Colonic mucosa (tissue), 4 donors: ENCODE results near the gene GRIN2B. TPM values are rescaled to one million over a fixed set of nuclear protein-coding genes. Genes with fewer than 3 reads are reported as not detected.

Experiments
- DNase-seq: peaks from one replicate; pipeline ENCODE4 v3.0.0-alpha.2; 2020
- H3K27ac ChIP-seq: fragments of 200-600 bp; one replicate; pipeline ENCODE4 v1.8.0; 2021
- H3K27me3 ChIP-seq: fragments of 200-600 bp; one replicate; pipeline ENCODE4 v1.8.0; 2021
- H3K36me3 ChIP-seq: fragments of 200-600 bp; one replicate; pipeline ENCODE4 v1.8.0; 2021
- H3K4me1 ChIP-seq: fragments of 200-600 bp; one replicate; pipeline ENCODE4 v1.8.0; 2021; ENCODE audit warnings: mild to moderate bottlenecking
- H3K4me3 ChIP-seq: fragments of 200-600 bp; one replicate; pipeline ENCODE4 v1.8.0; 2021
- H3K9ac ChIP-seq, 2 donors: one replicate each; pipeline ENCODE4 v1.7.0; 2013; ENCODE audit warnings: control low read depth in 2 of 2, low read depth in 2 of 2, low read length in 2 of 2
- H3K9me3 ChIP-seq: fragments of 200-600 bp; one replicate; pipeline ENCODE4 v1.8.0; 2021
- CTCF ChIP-seq: fragments of 200-600 bp; IDR thresholded peaks from one replicate; pipeline ENCODE4 v1.8.0; 2022; ENCODE audit warnings: antibody characterized with exemption, mild to moderate bottlenecking
- intact Hi-C: fragments of 100-400 bp; cut with DNase I; formaldehyde crosslinking; loops from one replicate; pipeline ENCODE4 v1.14.1; 2022
- total RNA-seq, 2 donors: library from RNA; stranded (reverse); fragmentation: NEBNext Ultra II Directional in 1 of 2; extraction: Animal tissue kit (Norgen Biotek cat#: 25700) in 1 of 2; gene quantifications; one replicate each; pipeline ENCODE4 v1.2.1, GENCODE V29; 2021
- donor health status: healthy.
- donor health status: DM: no; HTN: no; CAD: no.
- donor health status: DM: no; HTN: no; CAD: no.

GRIN2B gene
- total RNA-seq, 2 donors from 2014 or later, result 1.5 to 2.1 TPM

GRCh38 chr12:14007639-14008038 is 26.2 kb upstream of the GRIN2B start:
- no peak overlapping the region for H3K9ac ChIP-seq
- no peak for TF ChIP-seq CTCF
- intact Hi-C loops, result no loop called here
- H3K27me3 ChIP-seq, result no peaks in the 10 kb centered on the region
- no peaks in the 10 kb centered on the region for H3K36me3 ChIP-seq
- no peak for DNase-seq
- no peak overlapping the region for H3K4me3 ChIP-seq
- no peak overlapping the region for H3K27ac ChIP-seq
- no peaks in the 10 kb centered on the region for H3K9me3 ChIP-seq
- no peaks in the 10 kb centered on the region for H3K4me1 ChIP-seq

DNA sequence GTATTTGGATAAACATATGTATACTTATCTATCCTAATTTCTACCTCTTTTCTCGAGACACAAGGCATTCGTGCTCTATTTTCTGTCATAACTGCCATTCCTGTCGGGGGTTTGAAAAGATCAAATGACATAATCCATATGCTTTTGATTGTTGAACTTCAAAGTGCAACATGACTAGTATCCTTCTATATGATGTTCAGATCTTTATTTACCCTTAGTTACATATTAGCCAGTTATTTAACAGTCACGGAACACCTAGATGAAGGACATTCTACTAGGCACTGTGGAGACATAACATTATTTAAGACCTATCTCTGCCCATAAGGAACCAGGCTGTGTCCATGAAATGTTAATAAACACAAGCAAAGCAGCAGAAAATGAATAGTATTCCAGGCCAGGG is 11.2 kb upstream of the GRIN2B start:
- Histone ChIP-seq H3K9me3 (no peaks in the 10 kb centered on the region), H3K9ac (no peak overlapping the region), H3K4me1 (no peaks in the 10 kb centered on the region), H3K4me3 (no peak overlapping the region), H3K27me3 (no peaks in the 10 kb centered on the region), H3K36me3 (no peaks in the 10 kb centered on the region), H3K27ac (peak overlapping the region; percentile 18)
- TF ChIP-seq CTCF, result no peak
- intact Hi-C loops, result no loop called here
- no peak for DNase-seq

DNA sequence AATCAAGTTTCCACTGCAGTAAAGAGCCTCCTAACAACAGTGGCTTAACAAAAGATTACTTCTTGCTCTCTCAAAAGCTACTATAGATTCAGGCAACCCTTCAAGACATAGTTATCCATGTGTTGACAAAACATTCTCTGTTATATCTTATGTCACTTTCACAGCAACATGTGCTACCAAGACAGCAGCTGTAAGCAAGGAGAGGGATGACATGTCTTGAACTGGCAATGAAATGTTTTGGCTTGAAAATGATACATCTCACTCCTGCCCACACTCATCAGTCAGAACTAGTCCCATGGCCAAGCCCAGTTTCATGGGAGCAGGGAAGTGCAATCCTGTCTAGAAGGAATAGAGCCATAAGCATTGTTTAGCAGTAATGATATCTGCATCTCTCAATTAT is 10.7 kb upstream of the GRIN2B start:
- Histone ChIP-seq H3K9ac (no peak overlapping the region), H3K27ac (peak overlapping the region; percentile 18), H3K9me3 (no peaks in the 10 kb centered on the region), H3K4me1 (no peaks in the 10 kb centered on the region), H3K36me3 (no peaks in the 10 kb centered on the region), H3K4me3 (no peak overlapping the region), H3K27me3 (no peaks in the 10 kb centered on the region)
- DNase-seq, result no peak
- intact Hi-C loops, result no loop called here
- TF ChIP-seq CTCF, result no peak

- intact Hi-C loops, result no loop called here
- DNase-seq, result no peak
Observed at GRCh38 chr12:13986031-13986430, 4.6 kb upstream of the GRIN2B start.

DNA sequence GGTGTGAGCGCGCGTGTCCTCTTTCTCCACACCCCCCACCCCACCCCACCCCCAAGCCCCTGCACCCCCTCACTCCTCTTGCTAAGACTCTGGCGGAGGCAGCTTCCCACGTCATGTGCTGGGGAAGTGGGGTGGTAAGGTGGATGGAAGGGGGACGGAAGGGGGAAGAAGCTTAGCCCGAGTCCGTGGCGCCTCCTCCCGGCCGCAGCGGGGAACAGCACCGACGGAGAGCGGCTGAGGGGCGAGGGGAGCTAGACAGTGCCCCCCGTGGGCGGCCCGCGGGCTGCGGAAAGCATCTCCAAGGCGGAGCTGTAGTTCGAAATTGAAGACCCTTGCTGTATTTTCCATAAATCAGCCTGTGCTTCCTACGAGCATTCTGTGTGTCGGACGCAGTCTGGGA is 588 bp upstream of the GRIN2B start:
- no peak for DNase-seq
- peaks cover 4% of the 10 kb centered on the region for H3K27me3 ChIP-seq
- no peak for TF ChIP-seq CTCF
- peak overlapping the region; percentile 29 for H3K4me3 ChIP-seq
- intact Hi-C loops, result no loop called here
- H3K27ac ChIP-seq, result no peak overlapping the region
- no peaks in the 10 kb centered on the region for H3K4me1 ChIP-seq
- no peaks in the 10 kb centered on the region for H3K9me3 ChIP-seq
- H3K9ac ChIP-seq, result no peak overlapping the region
- H3K36me3 ChIP-seq, result no peaks in the 10 kb centered on the region

More at GRCh38 chr12:13986031-13986430, 4.6 kb upstream of the GRIN2B start:
- Histone ChIP-seq H3K27ac (no peak overlapping the region), H3K9ac (no peak overlapping the region), H3K4me3 (no peak overlapping the region), H3K4me1 (no peaks in the 10 kb centered on the region), H3K36me3 (no peaks in the 10 kb centered on the region), H3K27me3 (no peaks in the 10 kb centered on the region), H3K9me3 (no peaks in the 10 kb centered on the region)
- no peak for TF ChIP-seq CTCF
